ENCODE measurements around the gene KLF13.

Gene KLF13

GRCh38 chr15:31379042-31379441, 52.4 kb downstream of the KLF13 start:
- in situ Hi-C loops (cut with MboI; ENCODE audit: low pct_unique_long_range_greater_than_20kb, low sequenced_read_pairs, unreplicated experiment), result no loop called here
- TF ChIP-seq CTCF (IDR thresholded peaks at IDR 0.05; ENCODE audit: extremely low read depth, insufficient read depth, missing control alignments), result no peak
- no peak for DNase-seq (ENCODE audit: low spot score)

- DNase-seq (ENCODE audit: low spot score), result no peak
- no peak for TF ChIP-seq CTCF (IDR thresholded peaks at IDR 0.05; ENCODE audit: extremely low read depth, insufficient read depth, missing control alignments)
- in situ Hi-C loops (cut with MboI; ENCODE audit: low pct_unique_long_range_greater_than_20kb, low sequenced_read_pairs, unreplicated experiment), result no loop called here
These were observed 52.9 kb downstream of the KLF13 start for GRCh38 chr15:31379577-31379976.

GRCh38 chr15:31381801-31382712, 55.4 kb downstream of the KLF13 start:
- in situ Hi-C loops (cut with MboI; ENCODE audit: low pct_unique_long_range_greater_than_20kb, low sequenced_read_pairs, unreplicated experiment), result no loop called here
- TF ChIP-seq CTCF (IDR thresholded peaks at IDR 0.05; ENCODE audit: extremely low read depth, insufficient read depth, missing control alignments), result no peak
- DNase-seq (ENCODE audit: low spot score), result no peak

GRCh38 chr15:31382713-31383045, 56.0 kb downstream of the KLF13 start:
- TF ChIP-seq CTCF (IDR thresholded peaks at IDR 0.05; ENCODE audit: extremely low read depth, insufficient read depth, missing control alignments), result no peak
- no peak for DNase-seq (ENCODE audit: low spot score)
- in situ Hi-C loops (cut with MboI; ENCODE audit: low pct_unique_long_range_greater_than_20kb, low sequenced_read_pairs, unreplicated experiment), result no loop called here

GRCh38 chr15:31383139-31383538, 56.5 kb downstream of the KLF13 start:
- DNase-seq (ENCODE audit: low spot score), result no peak

GRCh38 chr15:31384568-31384967, 57.9 kb downstream of the KLF13 start:
- in situ Hi-C loops (cut with MboI; ENCODE audit: low pct_unique_long_range_greater_than_20kb, low sequenced_read_pairs, unreplicated experiment), result no loop called here
- TF ChIP-seq CTCF (IDR thresholded peaks at IDR 0.05; ENCODE audit: extremely low read depth, insufficient read depth, missing control alignments), result no peak
- no peak for DNase-seq (ENCODE audit: low spot score)

More at GRCh38 chr15:31383139-31383538, 56.5 kb downstream of the KLF13 start:
- in situ Hi-C loops (cut with MboI; ENCODE audit: low pct_unique_long_range_greater_than_20kb, low sequenced_read_pairs, unreplicated experiment), result no loop called here
- TF ChIP-seq CTCF (IDR thresholded peaks at IDR 0.05; ENCODE audit: extremely low read depth, insufficient read depth, missing control alignments), result no peak

Measured in GM13977 (cell line).